Measurements from ENCODE around the gene HOXA9. TPM values are rescaled to one million over a fixed set of nuclear protein-coding genes. Genes with fewer than 3 reads are reported as not detected.

HOXA9 gene
- total and polyA plus RNA-seq, 2 of the 8 experiments (the other 6 are each of a cell fraction or from before 2014, with no cell fraction given) = not detected

DNA sequence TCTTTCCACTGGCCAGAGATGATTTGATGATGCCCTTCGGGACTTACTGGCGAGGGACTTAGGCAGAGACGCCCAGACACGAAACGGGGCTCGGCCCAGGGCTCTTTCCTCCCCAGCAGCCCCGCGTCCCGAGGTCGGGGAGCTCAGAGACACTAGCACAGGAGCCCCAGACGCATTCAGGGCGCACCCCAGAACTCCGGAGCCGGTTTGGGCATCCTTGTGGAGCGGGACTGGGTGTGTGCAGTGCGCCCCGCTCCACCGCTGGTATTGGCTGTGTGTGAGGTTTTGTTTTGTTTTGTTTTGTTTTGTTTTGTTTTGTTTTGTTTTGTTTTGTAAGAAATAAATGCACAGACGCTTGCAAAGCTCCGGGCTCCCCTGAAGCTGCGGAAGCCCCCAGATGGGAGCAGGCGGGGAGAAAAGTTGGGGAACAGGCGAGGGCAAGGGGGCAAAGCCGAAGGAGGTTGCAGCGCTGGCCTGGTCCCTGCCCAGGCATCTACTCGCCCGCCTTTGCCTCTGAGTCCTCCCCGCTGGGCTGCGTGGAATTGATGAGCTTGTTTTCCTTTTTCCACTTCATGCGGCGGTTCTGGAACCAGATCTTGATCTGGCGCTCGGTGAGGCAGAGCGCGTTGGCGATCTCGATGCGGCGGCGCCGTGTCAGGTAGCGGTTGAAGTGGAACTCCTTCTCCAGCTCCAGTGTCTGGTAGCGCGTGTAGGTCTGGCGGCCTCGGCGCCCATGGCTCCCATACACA is 20.0 kb downstream of the HOXA9 start (continued):
- TF ChIP-seq GABPA (IDR thresholded peaks at IDR 0.05; ENCODE audit: borderline replicate concordance, insufficient read depth, low read length) = no peak
- no peak for TF ChIP-seq E2F6 (IDR thresholded peaks at IDR 0.05)
- TF ChIP-seq SAP30 (IDR thresholded peaks at IDR 0.05; ENCODE audit: insufficient read depth, insufficient replicate concordance, low read length) = no peak
- TF ChIP-seq, protein P1, sequence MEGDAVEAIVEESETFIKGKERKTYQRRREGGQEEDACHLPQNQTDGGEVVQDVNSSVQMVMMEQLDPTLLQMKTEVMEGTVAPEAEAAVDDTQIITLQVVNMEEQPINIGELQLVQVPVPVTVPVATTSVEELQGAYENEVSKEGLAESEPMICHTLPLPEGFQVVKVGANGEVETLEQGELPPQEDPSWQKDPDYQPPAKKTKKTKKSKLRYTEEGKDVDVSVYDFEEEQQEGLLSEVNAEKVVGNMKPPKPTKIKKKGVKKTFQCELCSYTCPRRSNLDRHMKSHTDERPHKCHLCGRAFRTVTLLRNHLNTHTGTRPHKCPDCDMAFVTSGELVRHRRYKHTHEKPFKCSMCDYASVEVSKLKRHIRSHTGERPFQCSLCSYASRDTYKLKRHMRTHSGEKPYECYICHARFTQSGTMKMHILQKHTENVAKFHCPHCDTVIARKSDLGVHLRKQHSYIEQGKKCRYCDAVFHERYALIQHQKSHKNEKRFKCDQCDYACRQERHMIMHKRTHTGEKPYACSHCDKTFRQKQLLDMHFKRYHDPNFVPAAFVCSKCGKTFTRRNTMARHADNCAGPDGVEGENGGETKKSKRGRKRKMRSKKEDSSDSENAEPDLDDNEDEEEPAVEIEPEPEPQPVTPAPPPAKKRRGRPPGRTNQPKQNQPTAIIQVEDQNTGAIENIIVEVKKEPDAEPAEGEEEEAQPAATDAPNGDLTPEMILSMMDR (IDR thresholded peaks at IDR 0.05; ENCODE audit: control extremely low read depth in 1 of 3, insufficient read depth in 1 of 3, low read depth in 1 of 3, low read length in 3 of 3) = no peak
- peak; percentile 59; the same call in 1 of the 2 replicates for TF ChIP-seq CBX8 (IDR thresholded peaks at IDR 0.05; ENCODE audit: borderline replicate concordance, low read depth, low read length)

Data from H1 (cell line).